ENCODE data around the gene F5. TPM values are rescaled to one million over a fixed set of nuclear protein-coding genes. Genes with fewer than 3 reads are reported as not detected.
A peak's percentile ranks its signal among the peaks of the same experiment; 100 is the strongest.

The F5 gene
- total and polyA plus RNA-seq, 2 experiments from 2014 or later: 0.01 TPM; not detected in 1

- no peaks in the 10 kb centered on the region for H3K9me3 ChIP-seq (ENCODE audit: low read depth)
- DNase-seq (ENCODE audit: low read depth in 1 of 2, low spot score in 1 of 2): peak in 1 of 2 donors; percentile 76
- TF ChIP-seq CTCF (IDR thresholded peaks at IDR 0.05; ENCODE audit: low read depth, low read length): no peak
- H3K27me3 ChIP-seq: no peaks in the 10 kb centered on the region
- no peaks in the 10 kb centered on the region for H3K36me3 ChIP-seq
- H3K4me1 ChIP-seq (ENCODE audit: low read depth): no peaks in the 10 kb centered on the region
- no peak overlapping the region for H3K27ac ChIP-seq
- no peak overlapping the region for H3K4me3 ChIP-seq
Measured at GRCh38 chr1:169513208-169513607, 73.1 kb downstream of the F5 start.

GRCh38 chr1:169511316-169512005, 74.8 kb downstream of the F5 start:
- no peak overlapping the region for H3K4me3 ChIP-seq
- DNase-seq (ENCODE audit: low read depth in 1 of 2, low spot score in 1 of 2): peak in 1 of 2 donors; percentile 90
- H3K27ac ChIP-seq: no peak overlapping the region
- no peaks in the 10 kb centered on the region for H3K36me3 ChIP-seq
- no peaks in the 10 kb centered on the region for H3K9me3 ChIP-seq (ENCODE audit: low read depth)
- no peak for TF ChIP-seq CTCF (IDR thresholded peaks at IDR 0.05; ENCODE audit: low read depth, low read length)
- no peaks in the 10 kb centered on the region for H3K4me1 ChIP-seq (ENCODE audit: low read depth)
- no peaks in the 10 kb centered on the region for H3K27me3 ChIP-seq

GRCh38 chr1:169510060-169510459, 76.2 kb downstream of the F5 start:
- no peak for DNase-seq (ENCODE audit: low read depth in 1 of 2, low spot score in 1 of 2)
- no peak for TF ChIP-seq CTCF (IDR thresholded peaks at IDR 0.05; ENCODE audit: low read depth, low read length)
- Histone ChIP-seq H3K9me3 (ENCODE audit: low read depth) (no peaks in the 10 kb centered on the region), H3K27me3 (no peaks in the 10 kb centered on the region), H3K4me1 (ENCODE audit: low read depth) (no peaks in the 10 kb centered on the region), H3K27ac (no peak overlapping the region), H3K36me3 (no peaks in the 10 kb centered on the region), H3K4me3 (no peak overlapping the region)

- Histone ChIP-seq H3K9me3 (ENCODE audit: low read depth) (no peaks in the 10 kb centered on the region), H3K36me3 (no peaks in the 10 kb centered on the region), H3K27me3 (no peaks in the 10 kb centered on the region), H3K27ac (no peak overlapping the region), H3K4me1 (ENCODE audit: low read depth) (no peaks in the 10 kb centered on the region), H3K4me3 (no peak overlapping the region)
- no peak for TF ChIP-seq CTCF (IDR thresholded peaks at IDR 0.05; ENCODE audit: low read depth, low read length)
- no peak for DNase-seq (ENCODE audit: low read depth in 1 of 2, low spot score in 1 of 2)
Measured at GRCh38 chr1:169509354-169509753, 76.9 kb downstream of the F5 start.

GRCh38 chr1:169508432-169509338, 77.6 kb downstream of the F5 start:
- no peaks in the 10 kb centered on the region for H3K4me1 ChIP-seq (ENCODE audit: low read depth)
- no peaks in the 10 kb centered on the region for H3K36me3 ChIP-seq
- H3K27me3 ChIP-seq: no peaks in the 10 kb centered on the region
- no peak for DNase-seq (ENCODE audit: low read depth in 1 of 2, low spot score in 1 of 2)
- no peaks in the 10 kb centered on the region for H3K9me3 ChIP-seq (ENCODE audit: low read depth)
- H3K27ac ChIP-seq: no peak overlapping the region
- no peak overlapping the region for H3K4me3 ChIP-seq
- no peak for TF ChIP-seq CTCF (IDR thresholded peaks at IDR 0.05; ENCODE audit: low read depth, low read length)
